Measurements from ENCODE around the gene ANAPC4. TPM values are rescaled to one million over a fixed set of nuclear protein-coding genes. Genes with fewer than 3 reads are reported as not detected.

ANAPC4 gene
- polyA plus RNA-seq, 1 donor from 2014 or later, result 78.1 TPM

DNA sequence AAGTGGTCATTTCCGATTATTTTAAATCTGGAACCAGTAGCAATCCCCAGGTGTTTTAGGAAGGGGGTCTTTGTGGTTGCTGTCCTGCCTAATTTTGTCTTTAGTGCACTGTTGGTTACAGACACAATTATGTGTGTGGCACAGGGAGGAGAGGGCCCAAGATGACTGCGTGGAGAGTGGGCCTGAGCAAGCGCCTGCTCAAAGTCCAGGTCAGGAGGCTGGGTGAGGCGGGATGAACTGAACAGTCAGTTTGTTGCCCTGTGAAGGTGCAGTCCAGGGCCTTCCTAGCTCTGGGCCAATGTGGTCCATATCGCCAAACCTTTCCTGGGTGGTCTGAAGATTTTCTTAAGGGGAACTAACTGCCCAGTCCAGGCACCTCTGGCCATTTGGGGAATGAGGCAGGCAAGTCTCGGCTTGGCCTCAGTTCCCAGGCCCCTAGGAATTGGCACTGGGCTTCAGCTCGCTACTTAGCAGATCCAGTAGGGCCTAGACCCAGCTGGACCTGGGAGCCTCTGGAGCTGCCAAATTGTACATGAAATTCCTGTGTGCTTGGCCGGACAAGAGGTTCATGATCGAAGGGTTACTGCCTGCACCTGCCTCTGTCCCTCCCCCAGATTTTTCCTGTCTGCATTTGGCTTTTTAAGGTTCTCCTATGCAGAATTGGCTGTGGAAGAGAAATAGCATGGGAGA is 47.6 kb downstream of the ANAPC4 start:
- Histone ChIP-seq H4K20me1 (ENCODE audit: insufficient read depth) (no peaks in the 10 kb centered on the region), H3K79me2 (replicated peaks; ENCODE audit: insufficient read depth, low read length) (no peaks in the 10 kb centered on the region), H2AFZ (ENCODE audit: low read depth, low read length) (no peak overlapping the region), H3K36me3 (ENCODE audit: insufficient read depth, low read length) (no peaks in the 10 kb centered on the region), H3K27ac (ENCODE audit: low read length) (no peak overlapping the region), H3K9me3 (ENCODE audit: low read length) (no peaks in the 10 kb centered on the region), H3K9ac (ENCODE audit: low read length) (no peak overlapping the region), H3K4me2 (ENCODE audit: low read length) (no peak overlapping the region), H3K4me3 (ENCODE audit: low read length) (no peak overlapping the region), H3K9me2 (ENCODE audit: insufficient read depth, low read length) (no peaks in the 10 kb centered on the region), H3K27me3 (ENCODE audit: insufficient read depth, low read depth, low read length) (no peaks in the 10 kb centered on the region), H3F3A (ENCODE audit: insufficient read depth, low read length, poor library complexity, severe bottlenecking) (no peaks in the 10 kb centered on the region)
- no peak for TF ChIP-seq EP300 (conservative IDR thresholded peaks at IDR 0.05; ENCODE audit: poor library complexity, severe bottlenecking)
- TF ChIP-seq RAD21 (conservative IDR thresholded peaks at IDR 0.05), result no peak
- TF ChIP-seq MXI1 (conservative IDR thresholded peaks at IDR 0.05; ENCODE audit: poor library complexity, severe bottlenecking), result no peak
- no peak for TF ChIP-seq TAF1 (IDR thresholded peaks at IDR 0.05; ENCODE audit: low read depth)
- TF ChIP-seq EZH2 (IDR thresholded peaks at IDR 0.05; ENCODE audit: borderline replicate concordance, insufficient read depth, low read length, poor library complexity, severe bottlenecking), result no peak
- no peak for TF ChIP-seq SMC3 (conservative IDR thresholded peaks at IDR 0.05; ENCODE audit: poor library complexity)
- TF ChIP-seq, protein P1, sequence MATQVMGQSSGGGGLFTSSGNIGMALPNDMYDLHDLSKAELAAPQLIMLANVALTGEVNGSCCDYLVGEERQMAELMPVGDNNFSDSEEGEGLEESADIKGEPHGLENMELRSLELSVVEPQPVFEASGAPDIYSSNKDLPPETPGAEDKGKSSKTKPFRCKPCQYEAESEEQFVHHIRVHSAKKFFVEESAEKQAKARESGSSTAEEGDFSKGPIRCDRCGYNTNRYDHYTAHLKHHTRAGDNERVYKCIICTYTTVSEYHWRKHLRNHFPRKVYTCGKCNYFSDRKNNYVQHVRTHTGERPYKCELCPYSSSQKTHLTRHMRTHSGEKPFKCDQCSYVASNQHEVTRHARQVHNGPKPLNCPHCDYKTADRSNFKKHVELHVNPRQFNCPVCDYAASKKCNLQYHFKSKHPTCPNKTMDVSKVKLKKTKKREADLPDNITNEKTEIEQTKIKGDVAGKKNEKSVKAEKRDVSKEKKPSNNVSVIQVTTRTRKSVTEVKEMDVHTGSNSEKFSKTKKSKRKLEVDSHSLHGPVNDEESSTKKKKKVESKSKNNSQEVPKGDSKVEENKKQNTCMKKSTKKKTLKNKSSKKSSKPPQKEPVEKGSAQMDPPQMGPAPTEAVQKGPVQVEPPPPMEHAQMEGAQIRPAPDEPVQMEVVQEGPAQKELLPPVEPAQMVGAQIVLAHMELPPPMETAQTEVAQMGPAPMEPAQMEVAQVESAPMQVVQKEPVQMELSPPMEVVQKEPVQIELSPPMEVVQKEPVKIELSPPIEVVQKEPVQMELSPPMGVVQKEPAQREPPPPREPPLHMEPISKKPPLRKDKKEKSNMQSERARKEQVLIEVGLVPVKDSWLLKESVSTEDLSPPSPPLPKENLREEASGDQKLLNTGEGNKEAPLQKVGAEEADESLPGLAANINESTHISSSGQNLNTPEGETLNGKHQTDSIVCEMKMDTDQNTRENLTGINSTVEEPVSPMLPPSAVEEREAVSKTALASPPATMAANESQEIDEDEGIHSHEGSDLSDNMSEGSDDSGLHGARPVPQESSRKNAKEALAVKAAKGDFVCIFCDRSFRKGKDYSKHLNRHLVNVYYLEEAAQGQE (IDR thresholded peaks at IDR 0.05; ENCODE audit: borderline replicate concordance), result no peak
- TF ChIP-seq, protein P2, sequence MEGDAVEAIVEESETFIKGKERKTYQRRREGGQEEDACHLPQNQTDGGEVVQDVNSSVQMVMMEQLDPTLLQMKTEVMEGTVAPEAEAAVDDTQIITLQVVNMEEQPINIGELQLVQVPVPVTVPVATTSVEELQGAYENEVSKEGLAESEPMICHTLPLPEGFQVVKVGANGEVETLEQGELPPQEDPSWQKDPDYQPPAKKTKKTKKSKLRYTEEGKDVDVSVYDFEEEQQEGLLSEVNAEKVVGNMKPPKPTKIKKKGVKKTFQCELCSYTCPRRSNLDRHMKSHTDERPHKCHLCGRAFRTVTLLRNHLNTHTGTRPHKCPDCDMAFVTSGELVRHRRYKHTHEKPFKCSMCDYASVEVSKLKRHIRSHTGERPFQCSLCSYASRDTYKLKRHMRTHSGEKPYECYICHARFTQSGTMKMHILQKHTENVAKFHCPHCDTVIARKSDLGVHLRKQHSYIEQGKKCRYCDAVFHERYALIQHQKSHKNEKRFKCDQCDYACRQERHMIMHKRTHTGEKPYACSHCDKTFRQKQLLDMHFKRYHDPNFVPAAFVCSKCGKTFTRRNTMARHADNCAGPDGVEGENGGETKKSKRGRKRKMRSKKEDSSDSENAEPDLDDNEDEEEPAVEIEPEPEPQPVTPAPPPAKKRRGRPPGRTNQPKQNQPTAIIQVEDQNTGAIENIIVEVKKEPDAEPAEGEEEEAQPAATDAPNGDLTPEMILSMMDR (IDR thresholded peaks at IDR 0.05; ENCODE audit: poor library complexity, severe bottlenecking), result no peak
- TF ChIP-seq POLR2AphosphoS5 (IDR thresholded peaks at IDR 0.05), result no peak

DNA sequence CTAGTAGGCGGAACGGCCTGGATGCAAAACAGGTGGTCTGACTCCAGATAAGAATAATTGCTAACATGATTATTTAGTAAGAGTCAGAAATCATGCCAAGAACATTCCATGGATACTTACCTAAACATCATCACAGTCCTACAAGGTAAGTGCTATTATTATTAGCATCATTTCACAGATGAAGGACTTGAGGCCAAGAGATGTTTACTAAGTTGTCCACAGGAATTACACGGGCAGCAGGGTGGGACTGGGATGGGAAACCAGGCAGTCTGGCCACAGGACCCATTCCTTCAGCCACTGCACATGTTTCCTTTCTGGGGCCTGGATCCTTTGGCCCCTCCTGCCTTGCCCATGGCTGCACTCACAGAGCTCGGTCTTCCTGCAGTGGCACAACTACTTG is 48.3 kb downstream of the ANAPC4 start:
- H3K9ac ChIP-seq (ENCODE audit: low read length), result no peak overlapping the region
- H3K9me3 ChIP-seq (ENCODE audit: low read length), result no peaks in the 10 kb centered on the region
- H3K4me2 ChIP-seq (ENCODE audit: low read length), result no peak overlapping the region
- H3F3A ChIP-seq (ENCODE audit: insufficient read depth, low read length, poor library complexity, severe bottlenecking), result no peaks in the 10 kb centered on the region
- TF ChIP-seq MXI1 (conservative IDR thresholded peaks at IDR 0.05; ENCODE audit: poor library complexity, severe bottlenecking), result no peak
- no peak for TF ChIP-seq EZH2 (IDR thresholded peaks at IDR 0.05; ENCODE audit: borderline replicate concordance, insufficient read depth, low read length, poor library complexity, severe bottlenecking)
- TF ChIP-seq, protein P1 (IDR thresholded peaks at IDR 0.05; ENCODE audit: borderline replicate concordance), result no peak
- TF ChIP-seq POLR2AphosphoS5 (IDR thresholded peaks at IDR 0.05), result no peak
- TF ChIP-seq, protein P2 (IDR thresholded peaks at IDR 0.05; ENCODE audit: poor library complexity, severe bottlenecking), result no peak
- no peak for TF ChIP-seq SMC3 (conservative IDR thresholded peaks at IDR 0.05; ENCODE audit: poor library complexity)
- TF ChIP-seq TAF1 (IDR thresholded peaks at IDR 0.05; ENCODE audit: low read depth), result no peak
- TF ChIP-seq EP300 (conservative IDR thresholded peaks at IDR 0.05; ENCODE audit: poor library complexity, severe bottlenecking), result no peak
- no peak for TF ChIP-seq RAD21 (conservative IDR thresholded peaks at IDR 0.05)
- H3K27ac ChIP-seq (ENCODE audit: low read length), result no peak overlapping the region
- H2AFZ ChIP-seq (ENCODE audit: low read depth, low read length), result no peak overlapping the region
- no peaks in the 10 kb centered on the region for H4K20me1 ChIP-seq (ENCODE audit: insufficient read depth)
- no peak overlapping the region for H3K4me3 ChIP-seq (ENCODE audit: low read length)
- no peaks in the 10 kb centered on the region for H3K36me3 ChIP-seq (ENCODE audit: insufficient read depth, low read length)
- H3K9me2 ChIP-seq (ENCODE audit: insufficient read depth, low read length), result no peaks in the 10 kb centered on the region
- H3K79me2 ChIP-seq (replicated peaks; ENCODE audit: insufficient read depth, low read length), result no peaks in the 10 kb centered on the region
- no peaks in the 10 kb centered on the region for H3K27me3 ChIP-seq (ENCODE audit: insufficient read depth, low read depth, low read length)

Data from neural cell (in vitro differentiated cells).